GM12878 (cell line): ENCODE results near the gene SEC23IP. TPM values are rescaled to one million over a fixed set of nuclear protein-coding genes. Genes with fewer than 3 reads are reported as not detected.

Experiments
- ATAC-seq: fragments of 200-7000 bp; cut with Tn5 transposase; 3 replicates; pipeline ENCODE4 v1.9.1; 2020; ENCODE audit warnings: mild to moderate bottlenecking, moderate library complexity
- BruUV-seq: library from RNA; stranded (reverse); fragments of 400-500 nt; replicated peaks from 2 replicates; lab custom pipeline; 2021; lab: Mats Ljungman, UMichigan
- CTCF ChIA-PET: fragments of 300-600 bp; sonication (Branson Sonifier 250); formaldehyde crosslinking; extraction: SDS; loops from one replicate; lab custom pipeline; 2021; ENCODE audit warnings: inconsistent platforms; lab: Yijun Ruan, JAX
- POLR2A ChIA-PET: fragments of 350-600 bp; formaldehyde crosslinking; extraction: SDS; loops from one replicate; lab custom pipeline; 2021; ENCODE audit warnings: inconsistent platforms; lab: Charles Lee
- RAD21 ChIA-PET: fragments of 300-600 bp; sonication (Branson Sonifier 250); formaldehyde crosslinking; loops from one replicate; lab custom pipeline; 2023; ENCODE audit warnings: antibody characterized with exemption; ENCODE audit not compliant: unreplicated experiment; lab: Charles Lee
- SMC1A ChIA-PET: fragments of 300-600 bp; sonication (Branson Sonifier 250); formaldehyde crosslinking; loops from one replicate; lab custom pipeline; 2023; ENCODE audit not compliant: unreplicated experiment, uncharacterized antibody; lab: Charles Lee
- DNase-seq: peaks from one replicate; pipeline ENCODE4 v3.0.0-alpha.2; 2011; ENCODE audit warnings: low read depth, low spot score
- FAIRE-seq: peaks from 3 replicates; lab custom pipeline; 2011; peaks lifted over from hg19 to GRCh38; lab: Jason Lieb, UNC
- H2AFZ ChIP-seq: 2 replicates; pipeline ENCODE4 v1.6.0; 2011; ENCODE audit warnings: low read depth, low read length, control low read depth; ENCODE audit not compliant: control insufficient read depth
- H3K27ac ChIP-seq: 2 replicates; pipeline ENCODE4 v1.5.1; 2011; ENCODE audit warnings: control low read depth; ENCODE audit not compliant: control insufficient read depth, insufficient read depth
- H3K27me3 ChIP-seq, 2 experiments: replicated peaks in 1 of 2; 2 replicates each; pipeline versions ENCODE4 v1.6.0 to v1.6.1; 2011; ENCODE audit warnings: low read length in 1 of 2; ENCODE audit not compliant: control insufficient read depth in 2 of 2, insufficient read depth in 2 of 2
- H3K36me3 ChIP-seq, 2 experiments: 2 replicates each; pipeline ENCODE4 v1.5.1; 2011; ENCODE audit warnings: low read length in 1 of 2; ENCODE audit not compliant: control insufficient read depth in 2 of 2, insufficient read depth in 2 of 2
- H3K4me1 ChIP-seq: 2 replicates; pipeline ENCODE4 v1.6.1; 2011; ENCODE audit warnings: mild to moderate bottlenecking, low read length, moderate library complexity, mixed read lengths; ENCODE audit not compliant: control insufficient read depth, insufficient read depth
- H3K4me2 ChIP-seq: 2 replicates; pipeline ENCODE4 v1.6.0; 2011; ENCODE audit warnings: control low read depth; ENCODE audit not compliant: control insufficient read depth, insufficient read depth
- H3K4me3 ChIP-seq: fragments of 200-600 bp; sonication (generic); 2 replicates; pipeline ENCODE4 v1.5.1; 2016
- H3K79me2 ChIP-seq: 2 replicates; pipeline ENCODE4 v1.6.0; 2011; ENCODE audit warnings: low read length; ENCODE audit not compliant: control insufficient read depth, insufficient read depth
- H3K9ac ChIP-seq: 2 replicates; pipeline ENCODE4 v1.8.0; 2011; ENCODE audit warnings: low read length, control low read depth, mixed read lengths; ENCODE audit not compliant: control insufficient read depth, insufficient read depth
- H3K9me3 ChIP-seq: replicated peaks from 3 replicates; pipeline ENCODE4 v1.5.1; 2011; ENCODE audit warnings: mild to moderate bottlenecking, low read length; ENCODE audit not compliant: control insufficient read depth, insufficient read depth
- H4K20me1 ChIP-seq: 2 replicates; pipeline ENCODE4 v1.6.0; 2011; ENCODE audit not compliant: control insufficient read depth, insufficient read depth
- HDAC2 ChIP-seq: fragments of 200-600 bp; sonication (generic); IDR thresholded peaks from 2 replicates; pipeline ENCODE4 v1.6.1; 2017
- KAT2A ChIP-seq: conservative IDR thresholded peaks from 2 replicates; pipeline ENCODE4 v1.6.1; 2011; ENCODE audit warnings: low read depth, low read length; ENCODE audit not compliant: control insufficient read depth
- MYC ChIP-seq: IDR thresholded peaks from 2 replicates; pipeline ENCODE4 v1.6.1; 2011; ENCODE audit warnings: mild to moderate bottlenecking, low read length, moderate library complexity, inconsistent platforms; ENCODE audit not compliant: insufficient read depth, insufficient replicate concordance, insufficient read length, severe bottlenecking
- NR2C2 ChIP-seq: IDR thresholded peaks from 2 replicates; pipeline ENCODE4 v1.6.1; 2011; ENCODE audit warnings: borderline replicate concordance, low read depth; ENCODE audit not compliant: control insufficient read depth, insufficient read length
- ZNF24 ChIP-seq: fragments of 450-650 bp; IDR thresholded peaks from 2 replicates; pipeline ENCODE4 v1.6.1; 2017; ENCODE audit warnings: antibody characterized with exemption, mild to moderate bottlenecking
- WGBS: methylation state at CpG from one replicate; pipeline ENCODE4 v1.1.6; 2016; ENCODE audit warnings: low lambda C conversion rate; ENCODE audit not compliant: insufficient replicate concordance, insufficient coverage; ENCODE audit errors: missing lambda C conversion rate; 5-methylcytosine and 5-hydroxymethylcytosine counted together
- in situ Hi-C: fragments of 300-500 bp; cut with MboI; formaldehyde crosslinking; loops from 9 replicates; pipeline ENCODE4 v1.14.3; 2018; ENCODE audit warnings: mixed read lengths
- intact Hi-C: fragments of 100-400 bp; cut with micrococcal nuclease; formaldehyde crosslinking; loops from one replicate; pipeline ENCODE4 v1.14.2; 2022; ENCODE audit not compliant: unreplicated experiment
- polyA plus RNA-seq, 11 experiments: library from polyadenylated mRNA; depleted of rRNA in 4 of 11; unstranded in 6 of 11; stranded (reverse) in 5 of 11; fragments of >200 nt; fragmentation: Nextera tagmentation in 4 of 11; fragmentation: Illumina TruSeq in 1 of 11; extraction: Ambion mirVana in 4 of 11; extraction: Trizol in 1 of 11; gene quantifications; 1 replicate in 1 of 11; 2 replicates in 10 of 11; pipeline versions ENCODE4 v1.2.1 to v1.2.3, GENCODE V29; 2011 to 2016; ENCODE audit warnings: inconsistent platforms in 2 of 11, missing spikeins in 2 of 11, low read depth in 1 of 11
- total RNA-seq, 4 experiments: library from RNA; depleted of rRNA in 3 of 4; stranded (reverse); fragments of >200 nt in 3 of 4; fragmentation: Illumina TruSeq in 1 of 4; extraction: Trizol in 1 of 4; gene quantifications; 2 replicates each; pipeline versions ENCODE4 v1.2.1 to v1.2.3, GENCODE V29; 2013 to 2021
- TF ChIP-seq, protein P1 (sequence below): fragments of 150-350 bp; IDR thresholded peaks from 2 replicates; pipeline ENCODE4 v1.6.1; 2016; ENCODE audit warnings: low read depth, low read length

Gene SEC23IP
- total and polyA plus RNA-seq, 10 of the 15 experiments (the other 5 are each of a cell fraction or from before 2014, with no cell fraction given): 15.1 to 82.5 (median 36.0) TPM

DNA sequence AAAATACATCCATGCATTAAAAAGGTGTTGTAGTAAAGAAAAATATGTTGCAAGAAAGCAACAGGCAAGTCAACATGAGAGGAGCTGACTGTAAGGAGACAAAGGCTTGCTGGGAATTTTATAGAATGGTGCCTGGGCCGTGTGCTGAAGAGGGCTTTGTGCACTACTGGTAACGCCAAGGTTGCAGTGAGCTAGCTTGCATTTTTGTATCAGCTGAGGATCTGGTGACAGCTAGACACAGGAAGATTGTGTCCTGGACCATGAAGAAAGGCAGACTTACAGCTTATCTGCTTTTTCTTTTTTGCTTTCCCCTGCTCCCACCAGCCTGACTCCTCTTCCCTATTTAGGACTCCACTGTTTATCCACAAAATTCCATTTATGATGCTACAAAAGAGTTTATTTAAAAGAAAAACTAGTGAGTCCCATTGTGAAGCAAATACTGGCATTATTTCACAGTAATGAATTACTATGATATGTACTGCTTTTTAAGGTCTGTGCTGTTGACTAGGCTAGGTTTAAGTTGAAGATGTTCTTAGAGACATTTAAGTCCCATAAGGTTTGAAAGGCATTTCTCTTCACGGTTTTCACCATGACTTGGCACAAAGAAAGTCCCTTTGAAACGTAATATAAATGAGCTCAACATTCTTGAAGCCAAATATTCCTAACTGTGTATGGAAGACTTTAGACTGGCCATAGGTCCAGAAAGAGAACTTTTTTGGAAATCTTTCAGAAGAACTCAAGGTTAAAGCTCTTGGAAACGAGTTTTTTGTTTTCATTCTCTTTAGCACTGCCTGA lies 88.6 kb downstream of the SEC23IP start:
- TF ChIP-seq KAT2A (no peak), HDAC2 (no peak), NR2C2 (no peak), ZNF24 (no peak), MYC (no peak)
- TF ChIP-seq, protein P1, sequence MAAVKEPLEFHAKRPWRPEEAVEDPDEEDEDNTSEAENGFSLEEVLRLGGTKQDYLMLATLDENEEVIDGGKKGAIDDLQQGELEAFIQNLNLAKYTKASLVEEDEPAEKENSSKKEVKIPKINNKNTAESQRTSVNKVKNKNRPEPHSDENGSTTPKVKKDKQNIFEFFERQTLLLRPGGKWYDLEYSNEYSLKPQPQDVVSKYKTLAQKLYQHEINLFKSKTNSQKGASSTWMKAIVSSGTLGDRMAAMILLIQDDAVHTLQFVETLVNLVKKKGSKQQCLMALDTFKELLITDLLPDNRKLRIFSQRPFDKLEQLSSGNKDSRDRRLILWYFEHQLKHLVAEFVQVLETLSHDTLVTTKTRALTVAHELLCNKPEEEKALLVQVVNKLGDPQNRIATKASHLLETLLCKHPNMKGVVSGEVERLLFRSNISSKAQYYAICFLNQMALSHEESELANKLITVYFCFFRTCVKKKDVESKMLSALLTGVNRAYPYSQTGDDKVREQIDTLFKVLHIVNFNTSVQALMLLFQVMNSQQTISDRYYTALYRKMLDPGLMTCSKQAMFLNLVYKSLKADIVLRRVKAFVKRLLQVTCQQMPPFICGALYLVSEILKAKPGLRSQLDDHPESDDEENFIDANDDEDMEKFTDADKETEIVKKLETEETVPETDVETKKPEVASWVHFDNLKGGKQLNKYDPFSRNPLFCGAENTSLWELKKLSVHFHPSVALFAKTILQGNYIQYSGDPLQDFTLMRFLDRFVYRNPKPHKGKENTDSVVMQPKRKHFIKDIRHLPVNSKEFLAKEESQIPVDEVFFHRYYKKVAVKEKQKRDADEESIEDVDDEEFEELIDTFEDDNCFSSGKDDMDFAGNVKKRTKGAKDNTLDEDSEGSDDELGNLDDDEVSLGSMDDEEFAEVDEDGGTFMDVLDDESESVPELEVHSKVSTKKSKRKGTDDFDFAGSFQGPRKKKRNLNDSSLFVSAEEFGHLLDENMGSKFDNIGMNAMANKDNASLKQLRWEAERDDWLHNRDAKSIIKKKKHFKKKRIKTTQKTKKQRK: no peak
- TF ChIP-seq, all 136 proteins: peak for 0
- DNase-seq (no peak), ATAC-seq (no peak), FAIRE-seq (no peak)
- ChIA-PET RAD21 (no interaction called here), POLR2A (no interaction called here), SMC1A (interaction anchor here (0.6 to 1.3 kb wide), 3 partner anchors 9 to 357 kb away, joined by 3 read pairs; no protein-coding TSS in a partner anchor), CTCF (interaction anchor here (1.3 kb wide), 1 partner anchor 10 kb away, joined by 3 read pairs; no protein-coding TSS in a partner anchor)
- Histone ChIP-seq H3K79me2 (no peaks in the 10 kb centered on the region), H3K9me3 (no peaks in the 10 kb centered on the region), H3K27me3 (no peaks in the 10 kb centered on the region), H3K4me2 (no peak overlapping the region), H3K36me3 (no peaks in the 10 kb centered on the region), H3K9ac (no peak overlapping the region), H3K4me1 (no peaks in the 10 kb centered on the region), H4K20me1 (no peaks in the 10 kb centered on the region), H2AFZ (no peak overlapping the region), H3K4me3 (no peak overlapping the region), H3K27ac (no peak overlapping the region)
- intact Hi-C loops (no loop called here), in situ Hi-C loops (no loop called here)
- WGBS: 9% methylated on average over 5 of the region's 5 CpGs
- BruUV-seq: no TSS peak
